Transverse colon (tissue), 4 donors: ENCODE measurements around the gene INPP5J. TPM values are rescaled to one million over a fixed set of nuclear protein-coding genes. Genes with fewer than 3 reads are reported as not detected.
A peak's percentile ranks its signal among the peaks of the same experiment; 100 is the strongest.

Source experiments
- DNase-seq: peaks from one replicate; pipeline ENCODE4 v3.0.0-alpha.2; 2019
- H3K27ac ChIP-seq, 4 donors: fragments of 200-600 bp; sonication (generic); 2 replicates each; pipeline ENCODE4 v1.5.1; 2016 to 2018; ENCODE audit warnings: inconsistent platforms in 4 of 4
- H3K27me3 ChIP-seq: fragments of 200-600 bp; sonication (generic); 2 replicates; pipeline ENCODE4 v1.5.1; 2017; ENCODE audit warnings: inconsistent platforms
- H3K36me3 ChIP-seq, 4 donors: fragments of 200-600 bp; sonication (generic); 2 replicates each; pipeline ENCODE4 v1.5.1; 2017 to 2019; ENCODE audit warnings: inconsistent platforms in 4 of 4
- H3K4me1 ChIP-seq, 4 donors: fragments of 200-600 bp; sonication (generic); 2 replicates each; pipeline ENCODE4 v1.5.1; 2017 to 2020; ENCODE audit warnings: inconsistent platforms in 4 of 4
- H3K4me3 ChIP-seq, 4 donors: fragments of 200-600 bp; sonication (generic); 1 replicate in 1 of 4; 2 replicates in 3 of 4; pipeline versions ENCODE4 v1.5.1 to v1.6.1; 2017 to 2019; ENCODE audit warnings: inconsistent platforms in 4 of 4
- H3K9me3 ChIP-seq, 2 donors: fragments of 200-600 bp; sonication (generic); 2 replicates each; pipeline ENCODE4 v1.5.1; 2017 to 2019; ENCODE audit warnings: inconsistent platforms in 2 of 2
- CTCF ChIP-seq, 5 experiments: fragments of 200-600 bp in 3 of 5; fragments of 450-650 bp in 2 of 5; sonication (generic) in 3 of 5; IDR thresholded peaks; 1 replicate in 2 of 5; 2 replicates in 3 of 5; pipeline ENCODE4 v1.5.1; 2016 to 2017; ENCODE audit warnings: antibody characterized with exemption in 5 of 5, inconsistent platforms in 3 of 5, mild to moderate bottlenecking in 2 of 5, moderate library complexity in 1 of 5
- EP300 ChIP-seq: sonication (generic); formaldehyde crosslinking; IDR thresholded peaks from one replicate; pipeline ENCODE4 v1.6.1; 2017; ENCODE audit warnings: antibody characterized with exemption, low read depth
- POLR2A ChIP-seq: fragments of 450-650 bp; IDR thresholded peaks from one replicate; pipeline ENCODE4 v1.6.1; 2016; ENCODE audit warnings: antibody characterized with exemption, mild to moderate bottlenecking, moderate library complexity
- POLR2AphosphoS5 ChIP-seq, 3 donors: sonication (generic); formaldehyde crosslinking; IDR thresholded peaks; one replicate each; pipeline ENCODE4 v1.6.1; 2016; ENCODE audit warnings: antibody characterized with exemption in 3 of 3
- WGBS, 2 donors: methylation state at CpG; one replicate each; pipeline ENCODE4 v1.1.5; 2018; ENCODE audit warnings: low coverage in 1 of 2; 5-methylcytosine and 5-hydroxymethylcytosine counted together
- in situ Hi-C, 4 donors: fragments of 200-750 bp; cut with MboI; loops; one replicate each; pipeline versions ENCODE4 v1.15.0 to v1.15.1; 2017; ENCODE audit warnings: low sequenced_read_pairs in 3 of 4, low pct_ligation_motif_present in 1 of 4, low pct_unique_long_range_greater_than_20kb in 1 of 4
- intact Hi-C: fragments of 100-400 bp; cut with DNase I; formaldehyde crosslinking; loops from one replicate; pipeline ENCODE4 v1.15.1; 2023; ENCODE audit warnings: low total_unique reads
- total RNA-seq, 4 donors: library from RNA; depleted of rRNA; stranded (reverse); fragments of >200 nt; gene quantifications; one replicate each; pipeline ENCODE4 v1.1.0, GENCODE V29; 2016

Gene INPP5J
- total RNA-seq, 4 donors from 2014 or later, result 22.4 to 51.2 (median 30.8) TPM

- intact Hi-C loops (loop anchor here (2.0 kb wide), 1 partner anchor 137 kb away; no protein-coding TSS in a partner anchor), in situ Hi-C loops (loop anchor here in 3 of 4 donors (10.0 kb wide), 1 partner anchor 141 kb away; no protein-coding TSS in a partner anchor)
- Histone ChIP-seq H3K4me3 (peak overlapping the region; percentile 55 to 71 (median 66)), H3K27ac (peak overlapping the region; percentile 90 to 97 (median 96)), H3K27me3 (no peaks in the 10 kb centered on the region), H3K4me1 (peaks cover 31 to 76% (median 45%) of the 10 kb centered on the region in 4 donors), H3K9me3 (no peaks in the 10 kb centered on the region), H3K36me3 (no peaks in the 10 kb centered on the region)
- DNase-seq, result peak; percentile 45
- no peak for TF ChIP-seq POLR2AphosphoS5 (IDR thresholded peaks at IDR 0.05)
- peak in 3 of 5 experiments; percentile 8 to 48 (median 16) for TF ChIP-seq CTCF (IDR thresholded peaks at IDR 0.05)
- 2% methylated on average over 13 of the region's 13 CpGs; no CpG with 5 or more reads in 1 of the 2 donors for WGBS, 2 donors
Observed at GRCh38 chr22:31085493-31085824, 37.3 kb upstream of the INPP5J start.

- H3K36me3 ChIP-seq, result no peaks in the 10 kb centered on the region
- peak overlapping the region; percentile 90 to 97 (median 96) for H3K27ac ChIP-seq
- H3K9me3 ChIP-seq, result no peaks in the 10 kb centered on the region
- peaks cover 31 to 74% (median 43%) of the 10 kb centered on the region in 4 donors for H3K4me1 ChIP-seq
- DNase-seq, result no peak
- H3K27me3 ChIP-seq, result no peaks in the 10 kb centered on the region
- 81% methylated on average over 2 of the region's 3 CpGs; no CpG with 5 or more reads in 1 of the 2 donors for WGBS, 2 donors
- H3K4me3 ChIP-seq, result peak overlapping the region in 1 of 4 donors; percentile 69
- in situ Hi-C loops (loop anchor here in 3 of 4 donors (10.0 kb wide), 1 partner anchor 141 kb away; no protein-coding TSS in a partner anchor), intact Hi-C loops (loop anchor here (2.0 kb wide), 1 partner anchor 137 kb away; no protein-coding TSS in a partner anchor)
- TF ChIP-seq POLR2AphosphoS5 (IDR thresholded peaks at IDR 0.05) (no peak), CTCF (IDR thresholded peaks at IDR 0.05) (no peak), POLR2A (no peak), EP300 (no peak)
Observed at GRCh38 chr22:31085928-31086327, 36.8 kb upstream of the INPP5J start.

GRCh38 chr22:31086703-31087330 is 35.9 kb upstream of the INPP5J start:
- Histone ChIP-seq H3K4me3 (no peak overlapping the region), H3K27ac (peak overlapping the region; percentile 90 to 97 (median 96)), H3K36me3 (no peaks in the 10 kb centered on the region), H3K4me1 (peaks cover 31 to 69% (median 41%) of the 10 kb centered on the region in 4 donors), H3K27me3 (no peaks in the 10 kb centered on the region), H3K9me3 (no peaks in the 10 kb centered on the region)
- no peak for TF ChIP-seq EP300
- no peak for TF ChIP-seq CTCF (IDR thresholded peaks at IDR 0.05)
- no peak for TF ChIP-seq POLR2AphosphoS5 (IDR thresholded peaks at IDR 0.05)
- TF ChIP-seq POLR2A, result no peak
- DNase-seq, result no peak
- 66% methylated on average over 8 of the region's 8 CpGs; no CpG with 5 or more reads in 1 of the 2 donors for WGBS, 2 donors
- in situ Hi-C loops, result loop anchor here in 3 of 4 donors (10.0 kb wide), 1 partner anchor 142 kb away; no protein-coding TSS in a partner anchor
- intact Hi-C loops, result no loop called here

- intact Hi-C loops (no loop called here), in situ Hi-C loops (loop anchor here in 3 of 4 donors (10.0 kb wide), 1 partner anchor 143 kb away; no protein-coding TSS in a partner anchor)
- Histone ChIP-seq H3K36me3 (no peaks in the 10 kb centered on the region), H3K27ac (peak overlapping the region; percentile 90 to 97 (median 96)), H3K4me1 (peaks cover 23 to 62% (median 33%) of the 10 kb centered on the region in 4 donors), H3K4me3 (no peak overlapping the region), H3K9me3 (no peaks in the 10 kb centered on the region), H3K27me3 (no peaks in the 10 kb centered on the region)
- 79% methylated on average over 21 of the region's 21 CpGs; no CpG with 5 or more reads in 1 of the 2 donors for WGBS, 2 donors
- DNase-seq, result no peak
- TF ChIP-seq EP300, result no peak
- no peak for TF ChIP-seq CTCF (IDR thresholded peaks at IDR 0.05)
- no peak for TF ChIP-seq POLR2AphosphoS5 (IDR thresholded peaks at IDR 0.05)
- no peak for TF ChIP-seq POLR2A
Observed at GRCh38 chr22:31087744-31088215, 35.0 kb upstream of the INPP5J start.
